GM19099 (cell line): ENCODE results near the gene PLXNA4.

ENCODE experiments used
- POLR2A ChIP-seq: IDR thresholded peaks from 3 replicates; pipeline ENCODE4 v1.6.1; 2011; ENCODE audit warnings: low read depth; ENCODE audit not compliant: insufficient read length; ENCODE audit errors: extremely low read depth

Gene PLXNA4

DNA sequence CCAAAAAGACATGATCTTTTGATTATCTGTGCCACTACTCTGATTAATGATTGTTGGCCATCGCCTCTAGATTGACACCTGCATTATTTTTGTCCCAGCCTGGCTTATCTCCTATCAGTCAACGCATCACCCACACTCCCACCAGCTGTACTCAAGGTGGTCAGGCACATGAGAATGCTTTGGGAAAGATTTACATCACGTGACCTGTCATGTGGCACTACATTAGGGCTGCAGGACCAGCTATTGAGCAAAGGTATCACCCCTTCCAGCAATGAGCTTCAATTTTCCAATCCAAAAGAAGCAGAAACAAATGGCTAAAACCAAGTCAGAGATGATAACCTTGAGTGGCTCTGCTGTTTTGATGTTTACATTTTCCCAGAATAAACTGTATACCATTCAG lies 204.3 kb downstream of the PLXNA4 start:
- TF ChIP-seq POLR2A = no peak

DNA sequence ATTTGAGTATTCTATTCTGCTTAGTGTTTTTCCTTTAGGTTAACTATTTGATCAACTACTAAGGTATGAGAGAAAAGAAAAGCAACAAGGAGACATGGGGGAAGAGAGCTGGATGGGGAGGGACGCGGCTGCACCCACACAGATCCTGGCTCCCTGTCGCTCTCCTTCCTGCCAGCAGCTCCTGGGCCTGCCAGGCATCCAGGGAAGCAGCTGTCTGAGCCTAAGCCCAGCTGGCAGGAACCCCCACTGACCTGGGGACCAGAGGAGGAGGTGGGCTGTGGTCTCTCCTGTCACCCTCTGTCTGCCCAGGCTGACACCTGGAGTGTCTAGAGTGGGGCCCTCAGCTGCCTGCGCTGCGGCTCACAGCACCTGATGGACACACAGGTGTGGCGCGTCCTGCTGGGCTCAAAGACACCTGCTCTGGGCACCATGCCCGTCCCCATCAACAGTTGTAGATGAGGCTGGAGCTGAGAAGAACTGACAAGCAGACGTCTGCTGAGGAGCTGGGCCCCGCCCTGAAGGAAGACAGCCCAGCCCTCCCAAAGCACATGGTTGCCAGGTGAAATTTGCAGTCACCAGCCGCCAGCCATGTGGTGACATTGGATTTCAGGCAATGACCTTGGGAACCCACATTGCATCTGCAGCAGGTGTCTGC lies 207.9 kb downstream of the PLXNA4 start:
- no peak for TF ChIP-seq POLR2A

DNA sequence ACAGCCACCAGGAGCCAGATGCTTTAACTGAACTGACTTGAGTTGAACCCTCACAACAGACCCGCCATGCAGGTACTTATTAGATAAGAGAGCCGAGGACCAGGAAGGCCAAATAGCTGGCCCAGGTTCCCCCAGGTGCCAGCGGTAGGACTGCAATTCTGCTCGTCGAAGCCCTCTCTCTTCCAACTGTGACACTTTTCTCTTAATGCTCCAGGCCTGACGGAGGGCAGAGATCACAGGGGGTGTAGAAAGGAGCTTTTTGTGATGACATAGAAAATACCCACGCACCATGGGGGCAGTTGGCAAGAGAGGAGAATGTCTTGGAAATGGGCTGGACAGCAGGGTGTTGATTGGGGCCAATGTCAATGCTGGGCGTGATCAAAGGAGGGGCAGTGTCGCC lies 208.5 kb downstream of the PLXNA4 start:
- TF ChIP-seq POLR2A = no peak

DNA sequence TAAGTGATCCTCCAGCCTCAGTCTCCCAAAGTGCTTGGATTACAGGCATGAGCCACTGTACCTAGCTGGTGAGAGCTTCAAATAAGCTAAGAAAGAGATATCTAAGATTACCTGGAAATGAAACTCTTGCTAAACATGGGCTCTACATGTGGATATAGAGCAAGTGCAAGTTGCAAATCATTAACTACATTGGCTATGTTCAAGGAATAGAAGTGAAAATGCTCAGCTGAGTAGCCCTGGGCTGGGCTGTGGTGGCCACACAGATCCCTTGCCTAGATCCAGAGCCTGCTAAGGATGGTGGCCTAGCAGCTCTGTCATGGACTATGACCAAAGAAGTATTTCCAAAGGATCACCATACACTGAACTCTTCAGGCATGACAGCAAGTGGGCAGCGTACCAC lies 209.3 kb downstream of the PLXNA4 start:
- no peak for TF ChIP-seq POLR2A

DNA sequence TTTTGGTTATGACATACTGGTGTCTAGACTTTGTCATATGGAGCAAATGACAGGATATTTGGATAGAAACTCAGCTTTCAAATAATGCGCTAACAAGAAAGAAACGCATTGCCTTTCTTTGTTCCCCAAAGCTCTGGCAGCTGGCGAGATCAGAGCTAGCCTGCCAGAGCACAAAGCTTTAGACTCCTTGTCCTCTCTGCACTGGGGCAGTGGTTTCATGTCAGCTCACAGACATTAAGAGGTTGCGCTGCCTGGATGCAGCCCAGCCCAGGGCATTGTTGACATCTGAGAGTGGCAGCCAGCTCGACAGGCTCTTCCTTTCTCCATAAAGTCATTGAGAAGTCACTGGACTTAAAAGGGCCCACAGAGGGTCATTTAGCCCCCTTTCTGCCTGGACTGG lies 212.0 kb downstream of the PLXNA4 start:
- no peak for TF ChIP-seq POLR2A

DNA sequence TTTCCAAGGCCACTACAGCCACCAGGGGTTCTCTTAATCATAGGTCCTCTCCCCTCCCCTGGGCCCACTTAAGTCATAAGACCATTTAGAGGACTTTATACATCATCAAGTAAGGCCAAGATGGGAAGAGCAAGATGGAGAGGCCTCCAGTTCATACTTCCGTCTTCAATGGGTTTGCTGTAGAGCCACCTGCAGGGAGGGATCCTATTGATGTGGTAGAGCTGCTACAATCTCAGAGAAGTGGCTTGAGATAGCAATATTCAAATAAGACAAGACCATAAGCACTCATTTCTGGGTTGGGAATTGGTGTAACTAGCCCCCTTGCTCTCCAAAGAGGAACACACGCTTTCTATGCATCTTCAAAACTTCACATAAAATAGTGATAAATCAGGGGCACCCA lies 214.2 kb downstream of the PLXNA4 start:
- no peak for TF ChIP-seq POLR2A

DNA sequence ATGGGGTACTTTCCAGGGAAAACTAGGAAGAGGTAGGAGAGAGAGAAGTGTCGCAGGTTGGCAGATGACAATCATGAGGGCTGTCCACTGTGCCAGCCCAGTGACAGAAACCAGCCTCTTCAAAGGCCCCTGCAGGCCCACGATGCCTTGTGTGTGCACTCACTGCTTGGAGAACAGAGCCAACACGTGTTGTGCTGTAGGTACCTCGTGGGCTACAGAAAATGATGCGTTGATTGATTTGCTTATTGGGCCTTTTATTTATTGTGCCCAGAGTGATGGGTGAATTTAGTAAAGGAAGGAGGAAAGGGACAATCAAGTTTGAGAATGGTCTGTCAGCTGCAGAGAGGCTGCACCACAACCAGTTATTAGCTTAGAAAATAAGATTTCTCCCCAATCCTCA lies 215.1 kb downstream of the PLXNA4 start:
- no peak for TF ChIP-seq POLR2A

DNA sequence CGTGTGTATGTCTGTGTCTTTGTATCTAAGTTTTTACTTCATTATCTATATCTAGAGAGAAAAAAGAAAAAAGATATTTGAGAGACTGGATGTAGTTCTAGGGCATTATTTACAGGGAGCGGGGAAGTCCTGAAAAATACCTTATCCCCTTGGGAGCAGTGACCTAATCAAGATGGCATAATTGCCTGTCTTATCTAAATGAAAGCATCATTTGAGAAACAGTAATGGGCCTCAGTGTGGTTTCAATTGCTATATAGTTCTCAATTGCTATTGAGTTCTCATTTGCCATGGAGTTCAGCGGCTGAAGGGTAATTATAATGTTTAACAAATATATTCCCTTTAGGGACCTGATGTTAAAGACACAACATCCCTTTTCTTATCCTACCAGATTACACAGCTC lies 216.5 kb downstream of the PLXNA4 start:
- TF ChIP-seq POLR2A = no peak

DNA sequence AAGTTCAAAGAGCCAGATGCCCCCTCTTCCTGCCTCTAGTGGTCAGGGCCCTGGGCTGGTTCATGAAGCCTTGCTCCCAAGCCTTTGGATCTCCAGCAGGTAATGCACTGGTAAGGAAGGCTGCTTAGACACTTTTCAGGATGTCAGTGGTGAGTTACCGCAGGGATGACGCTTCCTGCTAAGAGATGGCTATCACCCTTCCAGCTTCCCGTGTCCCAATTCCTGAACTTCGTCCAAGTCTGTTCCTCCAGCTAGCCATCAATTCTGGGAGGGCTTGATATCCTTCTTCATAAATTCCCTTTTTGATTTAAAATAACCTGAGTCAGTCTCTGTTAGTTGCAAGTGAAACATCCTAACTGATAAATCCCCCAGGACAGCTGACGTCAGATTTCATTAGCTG lies 221.2 kb downstream of the PLXNA4 start:
- no peak for TF ChIP-seq POLR2A

DNA sequence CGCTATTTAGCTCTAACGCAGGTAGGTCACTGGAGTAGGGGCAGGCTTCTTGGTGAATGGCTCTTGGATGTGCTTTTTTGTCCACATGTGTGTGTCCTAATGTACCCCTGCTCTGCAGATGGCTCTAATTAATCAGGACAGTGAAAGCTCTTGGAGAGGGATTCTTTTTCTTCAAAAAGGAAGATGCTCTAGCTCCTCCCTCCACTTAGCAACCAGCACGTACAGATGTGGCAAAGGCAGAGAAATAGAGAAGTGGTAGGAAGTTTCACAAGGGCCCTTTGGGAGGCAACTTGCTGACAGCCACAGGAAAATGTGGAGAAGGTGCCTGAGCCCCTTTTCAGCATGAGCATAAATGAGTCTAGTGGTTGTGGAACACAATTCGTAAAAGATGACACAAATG lies 221.7 kb downstream of the PLXNA4 start:
- TF ChIP-seq POLR2A = no peak

DNA sequence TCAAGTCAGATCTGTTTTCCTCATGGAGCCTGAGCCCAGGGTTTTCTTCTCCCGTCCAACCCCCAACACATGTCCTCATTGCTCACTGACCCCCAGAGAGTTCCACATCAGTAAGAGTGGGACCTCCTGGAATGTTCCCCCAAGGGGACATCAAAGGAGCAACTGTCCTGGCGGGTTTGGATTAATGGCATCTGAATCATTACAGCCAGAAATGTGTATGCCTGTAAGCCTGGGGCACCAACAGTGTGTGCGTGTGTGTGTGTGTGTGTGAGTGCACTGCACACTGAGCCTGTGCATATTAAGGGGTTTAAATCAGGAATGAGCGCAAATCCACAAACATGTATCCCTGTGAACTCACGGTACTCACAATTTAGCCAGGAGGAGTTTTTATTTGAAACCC lies 222.3 kb downstream of the PLXNA4 start:
- TF ChIP-seq POLR2A = no peak

DNA sequence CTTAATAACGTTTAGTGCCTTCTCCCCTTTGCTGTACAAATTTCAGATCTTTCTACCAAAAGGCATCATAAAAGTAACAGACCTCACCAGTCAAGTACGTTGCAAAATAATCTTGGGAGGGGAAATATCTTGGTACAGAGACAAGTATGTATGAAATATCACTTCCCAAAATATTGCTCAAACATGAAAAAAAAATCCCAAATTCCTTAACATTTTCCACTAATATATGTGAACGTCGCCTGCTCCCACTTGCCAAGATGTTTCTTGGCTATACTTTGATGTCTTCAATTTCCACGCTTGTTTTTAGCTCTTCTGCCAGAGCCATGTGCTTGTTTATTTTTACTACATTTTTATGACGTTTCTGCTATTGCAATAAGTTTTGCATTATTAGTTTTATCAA lies 223.5 kb downstream of the PLXNA4 start:
- no peak for TF ChIP-seq POLR2A

DNA sequence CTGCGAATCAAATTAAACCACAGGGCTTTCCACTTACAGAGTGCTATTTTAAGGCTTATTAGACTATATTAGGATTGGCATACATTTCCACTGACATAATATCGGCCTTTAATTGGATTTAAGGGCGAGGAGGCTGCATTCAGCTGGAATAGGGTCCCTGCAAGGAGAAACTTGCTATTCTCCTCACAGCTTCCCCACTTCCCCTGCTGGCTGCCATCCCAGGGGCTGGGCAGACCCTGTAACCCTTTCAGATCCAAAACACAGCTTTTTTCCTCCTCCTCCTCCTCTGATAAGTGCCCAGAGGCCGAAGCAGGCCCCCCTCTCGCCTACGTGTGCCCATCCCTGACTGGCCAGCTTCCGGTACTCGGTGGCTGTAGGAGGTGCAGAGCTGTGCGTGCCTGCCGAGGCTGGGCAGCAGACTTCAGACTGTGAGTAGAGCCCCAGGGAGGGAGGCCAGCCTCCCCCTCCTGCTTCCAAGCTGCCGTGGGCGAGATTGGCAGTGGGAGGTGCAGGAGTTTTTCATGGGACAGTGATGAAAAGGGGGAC lies 224.2 kb downstream of the PLXNA4 start:
- TF ChIP-seq POLR2A = no peak

DNA sequence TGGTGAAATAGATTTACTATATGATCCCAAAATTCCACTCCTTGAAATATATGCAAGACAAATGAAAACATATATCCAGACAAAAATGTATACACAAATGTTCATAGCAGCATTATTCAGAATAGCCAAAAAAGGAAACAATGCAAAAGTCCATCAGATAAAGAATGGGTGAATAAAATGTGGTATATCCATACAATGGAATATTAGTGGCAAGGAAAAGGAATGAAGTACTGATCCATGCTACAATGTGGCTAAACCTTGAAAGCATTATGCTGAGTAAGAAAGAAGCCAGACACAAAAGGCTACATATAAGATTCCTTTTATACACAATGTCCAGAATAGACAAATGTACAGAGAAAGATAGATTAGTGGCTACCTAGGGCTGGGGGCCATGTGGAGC lies 225.5 kb downstream of the PLXNA4 start:
- no peak for TF ChIP-seq POLR2A

DNA sequence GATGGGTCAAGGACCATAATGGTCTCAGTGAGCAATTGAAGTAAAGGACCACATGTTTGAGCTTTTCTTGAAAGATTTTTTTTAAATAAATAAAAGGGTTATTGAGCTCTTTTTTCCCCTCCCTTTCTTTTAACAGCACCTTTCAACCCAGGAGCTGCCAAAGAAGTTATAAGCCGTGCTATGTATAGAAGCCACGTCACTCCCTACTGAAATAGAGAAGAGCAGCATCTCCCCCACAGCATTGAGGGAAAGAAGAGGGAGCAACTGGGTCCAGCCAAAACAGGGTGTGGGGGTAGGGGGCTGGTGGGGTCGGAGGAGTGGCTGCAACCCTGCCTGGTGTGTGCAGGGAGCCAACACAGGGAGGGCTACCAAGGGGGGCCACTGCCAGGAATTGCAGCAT lies 227.2 kb downstream of the PLXNA4 start:
- TF ChIP-seq POLR2A = no peak

DNA sequence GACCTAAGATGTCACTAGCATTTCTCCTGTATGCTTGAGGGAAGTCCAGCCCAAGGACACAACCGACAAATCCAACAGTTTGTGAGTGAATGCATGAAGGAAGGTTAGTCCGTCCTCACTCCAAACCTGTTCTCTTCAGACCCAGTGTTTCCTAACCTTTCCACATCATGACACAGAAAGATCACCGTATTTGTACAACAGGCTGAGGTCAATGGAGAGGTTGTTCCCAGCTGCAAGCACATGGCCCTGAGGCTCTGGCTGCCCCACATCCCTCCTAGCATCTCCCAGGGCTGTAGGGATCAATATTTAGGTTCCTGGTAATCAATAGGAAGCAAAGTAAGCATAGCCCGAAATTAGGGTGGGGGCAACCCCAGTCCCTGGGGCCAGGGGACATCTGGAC lies 227.9 kb downstream of the PLXNA4 start:
- no peak for TF ChIP-seq POLR2A

DNA sequence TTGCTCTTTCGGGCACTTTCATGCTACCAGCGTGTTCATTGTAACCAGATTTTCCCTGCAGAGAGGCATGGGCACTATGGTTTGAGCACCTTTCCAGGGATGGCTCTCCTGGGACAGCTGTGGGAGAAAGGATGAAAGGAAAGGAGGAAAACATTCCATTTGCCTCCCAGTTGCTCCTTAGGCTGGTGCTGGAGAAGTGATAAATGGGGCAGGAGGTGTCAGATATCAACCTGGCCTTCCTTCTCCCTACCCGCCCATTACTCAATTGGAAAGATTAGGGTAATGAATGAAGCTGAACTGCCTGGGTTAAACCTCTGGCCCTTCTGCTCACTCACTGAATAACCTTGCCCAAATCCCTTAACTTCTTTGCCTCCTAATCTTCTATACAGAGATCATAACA lies 228.4 kb downstream of the PLXNA4 start:
- no peak for TF ChIP-seq POLR2A
